KOPT-K1 (cell line): Measurements from ENCODE around the gene MAP2K5.
"Not testable (repeated sequence)": the region's sequence is repeated elsewhere in the genome, so short reads cannot be mapped to it uniquely, and the experiment has no call there.

Source experiments
- H3K27ac ChIP-seq: fragments of 200-600 bp; sonication (generic); 2 replicates; pipeline ENCODE4 v1.5.1; 2016; ENCODE audit warnings: antibody characterized with exemption, mild to moderate bottlenecking, low read depth, low read length; ENCODE audit not compliant: poor library complexity, severe bottlenecking
- H3K36me3 ChIP-seq: fragments of 200-600 bp; sonication (generic); 2 replicates; pipeline ENCODE4 v1.5.1; 2017; ENCODE audit warnings: antibody characterized with exemption, mild to moderate bottlenecking, low read length, moderate library complexity; ENCODE audit not compliant: insufficient read depth
- H3K9me3 ChIP-seq: fragments of 200-600 bp; sonication (generic); 2 replicates; pipeline ENCODE4 v1.5.1; 2017; ENCODE audit warnings: antibody characterized with exemption, low read length, mild to moderate bottlenecking; ENCODE audit not compliant: insufficient read depth, poor library complexity, severe bottlenecking

MAP2K5 gene

DNA sequence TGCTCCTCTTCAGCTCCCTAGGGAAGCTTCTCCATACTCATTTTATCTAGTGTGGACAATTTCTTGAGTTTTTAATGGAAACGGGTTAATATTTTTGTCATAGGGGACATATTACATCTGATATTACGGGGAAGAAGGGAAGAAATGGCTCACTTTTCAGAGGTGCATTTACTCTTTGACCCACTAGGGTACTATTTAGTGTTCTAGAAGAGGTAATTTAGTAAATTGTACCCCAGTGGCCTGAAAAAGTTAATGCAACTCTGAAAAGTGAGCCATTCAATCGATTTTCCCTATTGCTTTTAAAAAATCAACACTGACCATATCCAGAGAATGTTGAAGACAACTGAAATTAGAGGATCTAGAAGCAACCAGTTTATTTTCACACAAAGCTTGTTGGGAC lies 71.2 kb downstream of the MAP2K5 start:
- H3K27ac ChIP-seq, result no peak overlapping the region
- H3K9me3 ChIP-seq, result no peaks in the 10 kb centered on the region
- no peaks in the 10 kb centered on the region for H3K36me3 ChIP-seq

DNA sequence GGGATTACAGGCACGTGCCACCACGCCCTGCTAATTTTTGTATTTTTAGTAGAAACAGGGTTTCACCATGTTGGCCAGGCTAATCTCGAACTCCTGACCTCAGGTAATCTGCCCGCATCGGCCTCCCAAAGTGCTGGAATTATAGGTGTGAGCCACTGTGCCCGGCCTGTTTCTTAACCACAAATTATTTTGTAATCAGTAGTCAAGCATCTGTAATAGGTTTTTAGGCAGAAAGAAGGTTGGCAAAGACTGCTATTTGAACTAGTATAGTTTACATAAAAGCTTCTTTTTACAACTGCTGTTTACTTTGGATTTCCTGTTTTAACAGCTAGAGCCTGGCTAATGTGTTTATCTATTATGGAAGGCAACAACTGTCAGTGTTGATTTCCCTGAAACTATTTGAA lies 72.6 kb downstream of the MAP2K5 start:
- not testable (repeated sequence) for H3K9me3 ChIP-seq, H3K36me3 ChIP-seq, H3K27ac ChIP-seq

GRCh38 chr15:67618297-67618696 lies 75.8 kb downstream of the MAP2K5 start:
- H3K27ac ChIP-seq, result no peak overlapping the region
- no peaks in the 10 kb centered on the region; the same call in 1 of the 2 replicates for H3K36me3 ChIP-seq
- no peaks in the 10 kb centered on the region for H3K9me3 ChIP-seq

DNA sequence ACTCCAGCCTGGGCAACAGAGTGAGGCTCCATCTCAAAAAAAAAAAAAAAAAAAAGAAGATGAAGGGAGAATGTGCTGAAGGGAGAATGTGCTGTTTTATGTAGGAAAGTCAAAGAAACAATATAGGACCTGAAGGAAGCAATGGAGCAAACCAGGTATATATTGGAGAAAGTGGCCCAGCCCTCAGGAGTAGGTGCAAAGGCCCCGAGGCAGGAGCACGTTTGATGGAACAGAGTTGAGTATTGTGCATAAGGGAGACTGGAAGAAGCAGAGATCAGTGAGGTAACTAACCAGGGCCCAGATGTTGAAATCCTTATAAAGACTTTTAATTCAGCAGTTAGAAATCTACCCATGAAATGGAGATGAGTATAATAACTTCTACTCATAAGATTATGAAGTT lies 79.6 kb downstream of the MAP2K5 start:
- H3K36me3 ChIP-seq, result no peaks in the 10 kb centered on the region; the same call in 1 of the 2 replicates
- H3K27ac ChIP-seq, result no peak overlapping the region
- H3K9me3 ChIP-seq, result no peaks in the 10 kb centered on the region

GRCh38 chr15:67632261-67632660 lies 89.8 kb downstream of the MAP2K5 start:
- peaks cover 11% of the 10 kb centered on the region; the same call in 1 of the 2 replicates for H3K36me3 ChIP-seq
- H3K27ac ChIP-seq, result no peak overlapping the region

GRCh38 chr15:67635950-67636349 lies 93.4 kb downstream of the MAP2K5 start:
- peaks cover 11% of the 10 kb centered on the region; the same call in 1 of the 2 replicates for H3K36me3 ChIP-seq
- not testable (repeated sequence) for H3K9me3 ChIP-seq, H3K27ac ChIP-seq

More at GRCh38 chr15:67632261-67632660, 89.8 kb downstream of the MAP2K5 start:
- no peaks in the 10 kb centered on the region for H3K9me3 ChIP-seq

DNA sequence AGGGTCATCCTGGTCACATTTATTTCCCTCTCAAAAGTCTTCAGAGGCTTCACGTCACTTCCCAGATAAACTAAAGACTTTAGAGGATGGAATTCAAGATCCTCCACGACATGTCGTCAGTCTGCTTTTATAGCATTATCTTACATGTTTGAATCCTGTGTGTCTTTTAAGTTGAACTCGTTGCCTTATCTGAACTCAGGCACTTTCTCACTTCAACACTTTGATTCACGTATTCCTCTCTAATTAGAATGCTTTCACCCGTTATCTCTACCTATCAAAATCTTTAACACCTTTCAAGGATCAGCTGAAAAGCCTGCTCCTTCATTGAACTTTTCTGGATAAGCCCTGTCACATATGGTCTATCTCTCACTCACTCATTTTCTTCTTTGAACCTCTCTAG lies 97.1 kb downstream of the MAP2K5 start:
- no peak overlapping the region for H3K27ac ChIP-seq
- H3K36me3 ChIP-seq, result peaks cover 15% of the 10 kb centered on the region; the same call in 1 of the 2 replicates
- no peaks in the 10 kb centered on the region for H3K9me3 ChIP-seq

DNA sequence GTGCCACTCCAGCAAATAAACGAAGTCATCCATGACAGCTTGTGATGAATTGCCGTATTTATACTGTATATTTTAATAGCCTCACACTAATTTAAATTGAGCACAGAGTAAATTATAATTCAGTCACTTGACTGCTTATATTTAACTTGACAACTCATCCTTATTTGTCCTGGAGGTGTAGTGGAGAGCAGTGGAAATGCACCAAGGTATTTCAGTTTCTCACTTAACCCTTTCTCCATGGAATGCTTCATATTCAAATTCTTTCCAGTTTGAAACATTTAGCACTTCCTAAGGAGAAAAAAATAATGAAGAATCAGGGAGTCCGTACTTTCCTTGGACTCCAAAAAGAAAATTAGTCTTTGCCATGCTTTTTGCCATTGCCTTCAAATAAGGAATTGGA lies 99.0 kb downstream of the MAP2K5 start:
- no peak overlapping the region for H3K27ac ChIP-seq
- no peaks in the 10 kb centered on the region for H3K9me3 ChIP-seq
- H3K36me3 ChIP-seq, result peaks cover 15% of the 10 kb centered on the region; the same call in 1 of the 2 replicates

- peaks cover 26% of the 10 kb centered on the region for H3K36me3 ChIP-seq
Measured at GRCh38 chr15:67646847-67647246, 104.3 kb downstream of the MAP2K5 start.

DNA sequence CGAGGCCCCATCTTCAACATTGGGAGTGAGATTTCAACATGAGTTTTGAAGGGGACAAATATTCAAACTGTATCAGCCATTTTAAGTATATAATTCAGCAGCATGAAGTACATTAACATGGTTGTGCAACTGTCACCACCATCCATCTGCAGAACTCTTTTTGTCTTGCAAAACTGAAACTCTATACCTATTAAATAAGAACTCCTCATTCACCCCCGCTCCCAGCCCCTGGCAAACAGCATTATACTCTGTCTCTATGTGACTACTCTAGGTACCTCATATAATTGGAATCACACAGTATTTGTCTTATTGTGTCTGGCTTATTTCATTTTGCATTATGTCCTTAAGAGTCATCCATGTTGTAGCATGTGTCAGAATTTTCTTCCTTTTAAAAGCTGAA lies 110.1 kb downstream of the MAP2K5 start:
- Histone ChIP-seq H3K36me3 (peaks cover 27% of the 10 kb centered on the region), H3K27ac (no peak overlapping the region), H3K9me3 (peaks cover 26% of the 10 kb centered on the region)

More at GRCh38 chr15:67646847-67647246, 104.3 kb downstream of the MAP2K5 start:
- Histone ChIP-seq H3K9me3 (no peaks in the 10 kb centered on the region), H3K27ac (no peak overlapping the region)

DNA sequence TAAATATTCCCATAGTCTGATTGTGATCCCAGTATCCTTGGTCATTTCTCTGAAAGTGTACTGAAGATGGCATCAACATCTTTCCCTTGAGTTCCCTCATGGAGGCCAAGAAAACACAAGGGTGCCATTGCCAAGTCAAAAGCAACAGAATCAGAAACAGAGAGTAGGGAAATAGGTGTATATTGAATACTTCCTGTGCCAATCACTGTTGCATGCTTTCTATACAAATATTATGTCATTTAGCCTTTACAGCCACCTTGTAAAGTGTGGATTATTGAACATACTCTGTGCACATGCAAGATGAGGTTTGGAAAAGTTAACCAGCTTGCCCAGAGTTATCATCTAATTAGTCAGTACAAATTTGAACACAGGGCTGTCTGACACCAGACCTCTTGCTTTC lies 117.9 kb downstream of the MAP2K5 start:
- peaks cover 7% of the 10 kb centered on the region for H3K9me3 ChIP-seq
- peaks cover 14% of the 10 kb centered on the region for H3K36me3 ChIP-seq
- no peak overlapping the region for H3K27ac ChIP-seq

- Histone ChIP-seq H3K27ac (no peak overlapping the region), H3K9me3 (peaks cover 1% of the 10 kb centered on the region), H3K36me3 (peaks cover 8% of the 10 kb centered on the region)
Measured at GRCh38 chr15:67660874-67661606, 118.5 kb downstream of the MAP2K5 start.

DNA sequence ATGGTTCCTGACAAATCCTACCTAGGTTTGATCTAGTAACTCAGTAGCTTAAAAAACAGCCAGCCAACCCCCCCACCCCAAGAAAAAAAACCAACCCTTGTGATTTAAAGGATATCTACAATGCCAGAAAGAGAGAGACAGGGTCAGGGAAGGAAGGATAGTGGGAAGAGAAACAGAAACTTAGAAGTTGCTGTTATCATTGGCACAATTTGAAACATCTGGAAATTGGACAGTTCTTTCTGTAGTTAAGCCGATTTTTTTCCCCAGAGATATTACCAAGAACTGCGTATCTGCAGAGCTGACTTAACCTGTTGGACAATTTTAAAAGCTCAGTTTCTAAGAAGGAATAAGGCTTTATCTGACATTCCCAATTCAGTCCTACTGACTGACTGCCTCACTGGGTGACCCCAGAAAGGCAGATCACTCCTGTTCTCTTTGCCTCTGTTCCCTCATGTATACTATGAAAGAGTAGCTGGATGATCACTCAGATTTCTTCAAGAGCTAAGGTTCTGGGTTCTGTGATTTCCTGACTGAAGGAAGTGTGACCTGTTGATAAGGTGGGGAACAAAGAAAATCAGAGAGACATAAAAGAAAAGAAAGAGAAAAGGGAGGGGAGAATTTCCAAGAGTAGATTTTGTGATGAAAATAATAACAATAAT lies 128.3 kb downstream of the MAP2K5 start:
- Histone ChIP-seq H3K27ac (no peak overlapping the region), H3K36me3 (no peaks in the 10 kb centered on the region; the same call in 1 of the 2 replicates), H3K9me3 (peaks cover 3% of the 10 kb centered on the region)

DNA sequence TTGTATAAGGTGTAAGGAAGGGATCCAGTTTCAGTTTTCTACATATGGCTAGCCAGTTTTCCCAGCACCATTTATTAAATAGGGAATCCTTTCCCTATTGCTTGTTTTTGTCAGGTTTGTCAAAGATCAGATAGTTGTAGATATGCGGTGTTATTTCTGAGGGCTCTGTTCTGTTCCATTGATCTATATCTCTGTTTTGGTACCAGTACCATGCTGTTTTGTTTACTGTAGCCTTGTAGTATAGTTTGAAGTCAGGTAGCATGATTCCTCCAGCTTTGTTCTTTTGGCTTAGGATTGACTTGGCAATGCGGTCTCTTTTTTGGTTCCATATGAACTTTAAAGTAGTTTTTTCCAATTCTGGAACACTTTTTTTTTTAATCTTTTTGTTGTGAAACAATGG lies 130.3 kb downstream of the MAP2K5 start:
- not testable (repeated sequence) for H3K27ac ChIP-seq, H3K36me3 ChIP-seq, H3K9me3 ChIP-seq

DNA sequence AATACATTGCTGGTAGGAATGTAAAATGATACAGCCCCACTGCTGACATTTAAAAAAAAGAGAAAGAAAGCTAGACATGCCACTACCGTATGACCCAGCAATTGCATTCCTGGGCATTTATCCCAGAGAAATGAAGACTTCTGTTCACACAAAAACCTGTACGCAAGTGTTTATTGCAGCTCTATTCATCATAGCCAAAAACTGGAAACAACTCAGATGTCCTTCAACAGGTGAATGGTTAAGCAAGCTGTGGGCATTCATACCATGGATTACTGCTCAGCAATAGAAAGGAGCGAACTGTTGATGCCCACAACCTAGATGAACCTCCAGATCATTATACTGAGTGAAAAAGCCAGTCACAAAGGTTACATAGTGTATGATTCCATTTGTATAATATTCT lies 132.5 kb downstream of the MAP2K5 start:
- Histone ChIP-seq H3K9me3 (peaks cover 3% of the 10 kb centered on the region), H3K36me3 (no peaks in the 10 kb centered on the region; the same call in 1 of the 2 replicates), H3K27ac (no peak overlapping the region)

DNA sequence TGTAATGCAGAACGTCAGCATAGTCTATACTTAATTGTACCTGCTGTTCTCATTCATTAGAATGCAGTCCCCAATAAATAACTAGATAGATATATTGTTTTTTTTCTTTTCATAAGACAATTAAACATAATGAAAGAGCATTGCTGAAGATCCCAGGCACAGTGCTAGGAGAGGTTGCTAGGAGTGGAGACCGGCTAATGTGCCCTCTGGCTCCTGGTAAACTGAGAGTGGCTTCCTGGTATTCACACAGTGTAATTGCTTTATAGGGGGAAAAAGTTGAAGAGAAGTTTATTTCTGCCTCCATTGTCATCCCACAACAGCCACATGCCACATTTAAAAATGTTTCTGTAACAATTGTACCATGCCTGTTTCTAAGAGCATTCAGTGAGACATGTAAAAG lies 135.6 kb downstream of the MAP2K5 start:
- Histone ChIP-seq H3K27ac (no peak overlapping the region), H3K36me3 (no peaks in the 10 kb centered on the region), H3K9me3 (peaks cover 4% of the 10 kb centered on the region)
